Stomach smooth muscle (tissue), 2 donors: ENCODE data around the gene FGF14.

Experiments
- H3K27ac ChIP-seq: one replicate; pipeline ENCODE4 v1.7.0; 2013; ENCODE audit warnings: mild to moderate bottlenecking, low read length, inconsistent platforms
- H3K27me3 ChIP-seq, 2 donors: one replicate each; pipeline ENCODE4 v1.7.0; 2013; ENCODE audit warnings: low read length in 2 of 2; ENCODE audit not compliant: insufficient read depth in 2 of 2, control insufficient read depth in 1 of 2
- H3K36me3 ChIP-seq, 2 donors: one replicate each; pipeline ENCODE4 v1.7.0; 2013; ENCODE audit warnings: low read length in 2 of 2; ENCODE audit not compliant: control insufficient read depth in 2 of 2, insufficient read depth in 2 of 2
- H3K4me1 ChIP-seq: one replicate; pipeline ENCODE4 v1.7.0; 2013; ENCODE audit warnings: low read length; ENCODE audit not compliant: control insufficient read depth, insufficient read depth
- H3K4me3 ChIP-seq, 2 donors: one replicate each; pipeline ENCODE4 v1.7.0; 2013; ENCODE audit warnings: low read length in 2 of 2
- H3K9ac ChIP-seq, 2 donors: one replicate each; pipeline ENCODE4 v1.7.0; 2013; ENCODE audit warnings: low read length in 2 of 2, mild to moderate bottlenecking in 1 of 2
- H3K9me3 ChIP-seq, 2 donors: one replicate each; pipeline ENCODE4 v1.7.0; 2013; ENCODE audit warnings: low read length in 2 of 2; ENCODE audit not compliant: control insufficient read depth in 2 of 2
- donor health status: healthy.
- donor health status: Pancreatic carcinoma.

Gene FGF14

DNA sequence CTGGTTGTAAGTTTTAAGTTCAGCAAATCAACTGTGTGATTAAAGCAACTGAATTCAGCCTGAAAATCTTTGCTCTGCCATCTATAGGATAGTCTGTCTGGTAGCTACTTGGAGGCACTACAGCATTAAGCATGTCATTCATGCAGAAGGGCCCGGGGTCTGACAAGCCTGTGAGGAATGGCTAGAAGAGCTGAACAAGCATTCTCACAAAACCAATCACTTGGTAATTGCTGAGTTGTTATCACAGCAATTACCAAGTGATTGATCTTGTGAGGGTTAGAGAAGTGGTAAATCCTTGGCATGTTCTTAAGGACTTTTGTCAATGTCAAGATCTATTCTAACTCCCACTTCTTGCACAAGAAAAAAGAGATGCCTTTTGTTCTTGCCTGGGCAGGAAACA lies 356.1 kb downstream of the FGF14 start:
- no peaks in the 10 kb centered on the region for H3K27me3 ChIP-seq
- no peaks in the 10 kb centered on the region for H3K36me3 ChIP-seq
- no peak overlapping the region for H3K4me3 ChIP-seq
- peaks cover 13% of the 10 kb centered on the region for H3K4me1 ChIP-seq
- no peak overlapping the region for H3K27ac ChIP-seq
- H3K9ac ChIP-seq: no peak overlapping the region
- peaks cover 0 to under 1% of the 10 kb centered on the region in 2 donors for H3K9me3 ChIP-seq

DNA sequence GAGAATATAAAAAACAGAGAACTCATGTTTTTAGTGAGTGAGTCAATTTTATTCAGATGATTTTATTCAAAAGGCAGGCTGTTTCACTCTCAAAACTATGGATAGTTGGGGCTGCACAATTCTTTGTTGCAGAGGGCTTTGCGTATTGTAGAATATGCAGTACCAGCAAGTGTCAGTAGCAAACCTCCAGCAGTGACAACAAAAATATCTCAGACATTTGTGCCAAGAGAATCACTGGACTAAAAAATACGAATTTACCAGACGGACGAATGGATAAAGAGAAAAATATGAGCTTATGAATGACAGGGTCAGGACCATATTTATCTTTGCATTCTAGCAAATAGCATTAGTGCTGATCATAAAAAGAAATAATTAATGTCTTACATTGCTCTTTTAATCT lies 359.1 kb downstream of the FGF14 start:
- no peaks in the 10 kb centered on the region for H3K27me3 ChIP-seq
- no peak overlapping the region for H3K9ac ChIP-seq
- peaks cover 14% of the 10 kb centered on the region for H3K4me1 ChIP-seq

DNA sequence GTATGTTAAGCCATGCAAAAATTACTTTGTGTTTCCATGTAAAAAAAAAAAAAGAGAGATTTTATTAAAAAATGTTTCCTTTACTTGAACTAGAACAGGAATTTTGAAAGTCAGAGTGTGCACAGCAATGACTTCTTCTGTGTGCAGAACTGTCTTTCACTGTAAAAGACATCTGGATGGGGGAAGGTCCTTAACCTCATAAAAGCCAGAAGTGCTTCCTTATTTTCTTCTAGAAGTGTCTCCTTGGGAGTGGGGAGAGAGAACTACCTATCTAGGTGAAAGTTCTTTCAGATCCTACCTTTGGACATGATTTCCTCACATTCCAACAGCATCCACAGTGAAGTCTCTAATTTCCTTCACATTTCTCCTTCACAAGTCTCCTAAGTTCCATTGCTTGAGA lies 360.3 kb downstream of the FGF14 start:
- Histone ChIP-seq H3K27ac (no peak overlapping the region), H3K4me3 (no peak overlapping the region), H3K27me3 (no peaks in the 10 kb centered on the region), H3K4me1 (peaks cover 14% of the 10 kb centered on the region), H3K36me3 (no peaks in the 10 kb centered on the region), H3K9me3 (no peaks in the 10 kb centered on the region), H3K9ac (no peak overlapping the region)

More for the DNA sequence above, 359.1 kb downstream of the FGF14 start:
- H3K36me3 ChIP-seq: no peaks in the 10 kb centered on the region
- no peak overlapping the region for H3K4me3 ChIP-seq
- no peaks in the 10 kb centered on the region for H3K9me3 ChIP-seq
- no peak overlapping the region for H3K27ac ChIP-seq

DNA sequence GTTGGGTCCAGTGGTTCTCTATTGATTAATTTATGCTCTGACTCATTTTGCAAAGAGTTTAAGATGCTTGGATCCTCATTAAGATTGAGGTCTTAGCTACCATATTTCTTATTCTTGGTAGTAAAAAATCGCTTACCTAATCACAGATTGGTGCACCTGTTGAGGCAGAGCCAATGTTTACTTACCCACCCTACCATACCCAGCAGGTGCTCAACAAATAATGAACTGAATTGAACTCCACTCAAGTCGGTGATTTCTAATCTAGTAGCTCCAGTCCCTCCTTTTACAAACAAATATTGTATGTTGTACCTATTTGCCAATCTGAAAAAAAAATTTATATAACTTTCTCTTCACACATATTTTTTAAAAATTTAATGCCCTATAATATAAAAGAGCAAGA lies 361.0 kb downstream of the FGF14 start:
- Histone ChIP-seq H3K4me1 (peaks cover 14% of the 10 kb centered on the region), H3K9me3 (no peaks in the 10 kb centered on the region), H3K27me3 (no peaks in the 10 kb centered on the region), H3K9ac (no peak overlapping the region), H3K36me3 (no peaks in the 10 kb centered on the region), H3K27ac (no peak overlapping the region), H3K4me3 (no peak overlapping the region)

DNA sequence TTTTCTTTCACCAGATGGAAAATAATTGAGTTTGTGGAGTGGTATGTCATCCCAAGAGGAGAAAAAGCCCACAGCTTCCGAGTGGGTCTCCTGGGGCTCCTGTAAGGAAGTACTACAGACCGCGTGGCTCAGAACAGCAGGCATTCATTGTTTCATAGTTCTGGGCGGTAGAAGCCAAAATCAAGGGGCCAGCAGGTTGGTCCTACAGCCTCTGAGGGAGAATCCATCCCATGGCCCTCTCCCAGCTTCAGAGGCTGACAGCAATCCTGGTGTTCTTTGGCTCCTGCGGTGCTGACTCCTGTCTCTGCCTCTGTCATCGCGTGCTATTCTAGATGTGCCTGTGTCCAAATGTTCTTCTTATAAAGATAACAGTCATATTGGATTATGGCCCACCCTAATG lies 362.6 kb downstream of the FGF14 start:
- H3K36me3 ChIP-seq: no peaks in the 10 kb centered on the region

DNA sequence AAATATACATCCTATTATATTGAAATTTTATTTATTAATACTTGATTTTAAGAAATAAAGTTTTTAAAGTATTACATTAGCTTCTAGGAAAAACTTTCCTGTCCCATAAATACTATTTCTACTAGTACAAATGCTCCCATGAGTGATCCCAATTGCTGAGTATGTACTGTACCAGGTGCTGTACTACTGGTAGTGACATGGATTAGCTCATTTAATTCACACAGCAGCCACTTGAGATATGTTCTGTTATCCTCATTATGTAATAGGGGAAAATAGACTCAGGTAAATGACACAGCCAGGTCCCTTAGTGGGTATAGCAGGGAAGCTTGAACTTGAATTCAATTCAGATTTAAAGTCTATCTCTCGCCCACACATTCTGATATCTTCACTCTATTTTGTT lies 363.1 kb downstream of the FGF14 start:
- no peak overlapping the region for H3K4me3 ChIP-seq
- no peak overlapping the region for H3K9ac ChIP-seq
- H3K27ac ChIP-seq: no peak overlapping the region
- H3K27me3 ChIP-seq: no peaks in the 10 kb centered on the region
- H3K4me1 ChIP-seq: peaks cover 11% of the 10 kb centered on the region
- no peaks in the 10 kb centered on the region for H3K9me3 ChIP-seq
- H3K36me3 ChIP-seq: no peaks in the 10 kb centered on the region

More for the DNA sequence above, 362.6 kb downstream of the FGF14 start:
- Histone ChIP-seq H3K4me3 (no peak overlapping the region), H3K9ac (no peak overlapping the region), H3K27ac (no peak overlapping the region), H3K27me3 (no peaks in the 10 kb centered on the region), H3K9me3 (no peaks in the 10 kb centered on the region), H3K4me1 (peaks cover 14% of the 10 kb centered on the region)

DNA sequence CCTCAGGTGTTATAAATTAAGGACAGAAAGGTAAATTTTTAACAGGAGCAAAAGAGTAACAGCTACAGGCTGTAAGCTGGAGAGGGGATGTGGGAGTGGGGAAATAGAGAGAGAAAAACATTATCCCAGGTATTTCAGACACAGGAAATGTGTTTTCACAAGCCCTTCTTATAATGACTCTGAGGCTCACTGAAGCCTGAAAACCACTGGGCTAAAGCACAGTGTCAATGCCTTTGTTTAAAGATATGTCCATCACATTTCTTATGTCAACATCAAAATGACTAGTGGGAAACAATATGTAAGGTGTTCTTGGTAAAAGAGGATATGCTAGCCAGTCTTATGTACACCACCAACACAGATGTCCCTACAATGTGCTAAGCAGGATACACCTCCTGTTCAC lies 365.9 kb downstream of the FGF14 start:
- Histone ChIP-seq H3K4me3 (no peak overlapping the region), H3K36me3 (no peaks in the 10 kb centered on the region), H3K27me3 (no peaks in the 10 kb centered on the region), H3K4me1 (peaks cover 4% of the 10 kb centered on the region), H3K27ac (no peak overlapping the region), H3K9ac (no peak overlapping the region), H3K9me3 (no peaks in the 10 kb centered on the region)

DNA sequence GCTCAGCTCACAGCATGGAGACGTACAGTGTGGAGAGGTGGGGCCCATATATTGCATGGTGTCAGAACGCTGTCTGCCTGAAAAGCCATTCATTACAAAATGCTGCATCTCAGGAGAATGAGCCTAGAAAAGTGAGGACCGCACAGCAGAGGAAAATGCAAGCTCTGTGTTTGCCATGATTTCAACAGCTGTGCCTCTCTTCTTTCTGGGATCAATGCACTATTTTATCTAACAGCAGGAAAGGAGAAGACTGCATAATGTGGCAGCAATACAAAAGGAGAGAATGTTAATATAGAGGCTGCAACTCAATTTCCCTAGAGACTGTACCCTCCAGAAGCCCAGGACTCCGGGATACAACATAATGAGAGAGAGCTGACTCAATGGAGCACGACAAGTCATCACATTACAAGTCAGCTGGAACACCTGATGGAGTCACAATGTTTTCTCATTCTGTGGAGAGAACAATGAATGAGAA lies 368.0 kb downstream of the FGF14 start:
- no peaks in the 10 kb centered on the region for H3K36me3 ChIP-seq

DNA sequence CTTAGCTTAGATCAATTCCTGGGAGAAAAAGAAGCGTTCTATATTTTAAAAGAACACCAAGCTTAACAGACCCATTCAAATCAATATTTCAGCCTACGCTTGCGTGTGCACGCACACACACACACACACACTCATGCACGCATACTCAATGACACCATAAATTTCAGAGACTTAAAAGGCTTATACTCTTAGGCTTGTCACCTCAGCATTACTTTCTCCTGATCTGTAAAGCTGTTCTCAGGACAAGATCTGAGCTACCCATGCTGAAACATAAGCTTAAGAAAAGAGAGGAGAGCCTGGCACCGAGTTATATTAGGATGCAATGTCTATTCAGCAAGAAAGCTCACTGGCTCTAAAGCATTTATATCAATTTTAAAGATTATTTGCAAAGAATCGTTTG lies 368.5 kb downstream of the FGF14 start:
- H3K27me3 ChIP-seq: no peaks in the 10 kb centered on the region
- no peaks in the 10 kb centered on the region for H3K36me3 ChIP-seq
- no peak overlapping the region for H3K27ac ChIP-seq
- H3K9me3 ChIP-seq: no peaks in the 10 kb centered on the region
- H3K4me1 ChIP-seq: no peaks in the 10 kb centered on the region
- H3K9ac ChIP-seq: no peak overlapping the region
- H3K4me3 ChIP-seq: no peak overlapping the region

More for the DNA sequence above, 368.0 kb downstream of the FGF14 start:
- Histone ChIP-seq H3K27ac (no peak overlapping the region), H3K4me1 (no peaks in the 10 kb centered on the region), H3K27me3 (no peaks in the 10 kb centered on the region), H3K9me3 (no peaks in the 10 kb centered on the region), H3K4me3 (no peak overlapping the region), H3K9ac (no peak overlapping the region)

DNA sequence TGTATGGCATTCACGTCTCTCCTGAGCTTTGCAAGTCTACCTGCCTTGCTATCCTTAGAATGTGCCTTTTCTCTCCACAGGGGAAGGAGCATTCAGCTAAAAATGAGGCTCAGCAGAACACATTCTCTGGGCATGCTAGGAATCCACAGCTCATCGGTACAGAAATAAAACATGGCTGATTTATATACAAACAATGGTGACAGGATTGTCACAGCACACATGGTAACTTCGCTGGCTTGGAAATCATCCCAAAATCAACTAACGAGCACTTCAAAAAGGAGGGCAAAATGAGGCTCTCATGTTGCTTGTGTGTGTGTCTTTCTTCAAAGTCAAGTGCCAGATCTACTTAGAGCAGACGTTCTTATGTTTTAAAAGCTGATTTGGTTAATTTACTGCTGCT lies 373.0 kb downstream of the FGF14 start:
- H3K9ac ChIP-seq: no peak overlapping the region
- no peaks in the 10 kb centered on the region for H3K4me1 ChIP-seq
- H3K9me3 ChIP-seq: no peaks in the 10 kb centered on the region
- H3K27ac ChIP-seq: no peak overlapping the region
- H3K36me3 ChIP-seq: no peaks in the 10 kb centered on the region
- H3K27me3 ChIP-seq: no peaks in the 10 kb centered on the region
- H3K4me3 ChIP-seq: peak overlapping the region in 1 of 2 donors; percentile 31

DNA sequence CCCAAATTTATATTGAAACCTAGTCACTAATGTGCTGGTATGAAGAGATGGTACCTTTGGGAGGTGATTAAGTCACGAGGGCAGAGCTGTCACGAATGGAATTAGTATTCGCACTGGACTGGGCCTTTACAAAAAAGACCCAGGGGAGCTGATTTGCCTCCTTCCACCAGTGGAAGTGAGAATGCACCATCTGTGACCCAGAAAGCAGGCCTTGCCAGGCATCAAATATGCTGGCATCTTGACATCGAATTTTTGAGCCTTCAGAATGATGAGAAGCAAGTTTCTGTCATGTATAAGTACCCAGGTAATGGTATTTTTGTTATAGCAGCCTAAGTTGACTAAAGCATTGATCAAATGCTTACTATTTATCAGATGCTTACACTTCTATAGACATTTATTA lies 373.6 kb downstream of the FGF14 start:
- H3K36me3 ChIP-seq: no peaks in the 10 kb centered on the region
- no peaks in the 10 kb centered on the region for H3K4me1 ChIP-seq
- H3K27me3 ChIP-seq: no peaks in the 10 kb centered on the region
- H3K27ac ChIP-seq: no peak overlapping the region
- H3K9me3 ChIP-seq: no peaks in the 10 kb centered on the region
- no peak overlapping the region for H3K4me3 ChIP-seq
- H3K9ac ChIP-seq: no peak overlapping the region
